ENCODE measurements around the gene EFCAB6. TPM values are rescaled to one million over a fixed set of nuclear protein-coding genes. Genes with fewer than 3 reads are reported as not detected.
A peak's percentile ranks its signal among the peaks of the same experiment; 100 is the strongest.

The EFCAB6 gene
- total RNA-seq, 6 donors from 2014 or later = 2.4 to 94.3 (median 6.6) TPM

DNA sequence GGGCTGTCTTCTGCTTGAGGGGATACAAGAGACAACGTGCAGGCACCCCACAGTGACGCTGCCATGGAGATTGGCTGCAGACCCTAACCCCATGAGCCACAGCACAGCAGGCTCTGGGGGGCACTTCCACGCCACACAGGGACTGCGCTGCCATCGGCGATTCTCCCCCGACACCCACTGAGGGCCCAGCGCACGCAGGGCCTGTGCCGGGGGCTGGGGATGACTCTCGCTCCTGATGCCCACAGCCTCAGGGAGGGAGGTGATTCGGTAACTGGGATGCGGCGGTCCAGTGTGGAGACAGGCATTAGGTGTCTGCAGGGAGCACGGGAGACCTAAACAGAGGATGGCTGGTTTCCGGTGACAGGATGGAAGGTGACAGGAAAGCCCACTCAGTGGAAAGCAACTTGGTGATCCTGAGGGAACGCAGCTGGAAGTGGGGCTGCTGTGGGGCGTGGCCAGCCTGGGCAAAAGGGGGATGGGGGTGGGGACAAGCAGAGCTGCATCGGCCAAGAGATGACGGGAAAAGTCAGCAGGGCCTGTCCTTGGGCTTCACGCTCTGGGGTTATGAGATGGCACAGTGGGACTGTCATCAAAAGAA is 37.7 kb downstream of the EFCAB6 start:
- TF ChIP-seq POLR2A (IDR thresholded peaks at IDR 0.05) (no peak), POLR2AphosphoS5 (IDR thresholded peaks at IDR 0.05) (no peak), EP300 (IDR thresholded peaks at IDR 0.05) (no peak)
- TF ChIP-seq, protein P1, sequence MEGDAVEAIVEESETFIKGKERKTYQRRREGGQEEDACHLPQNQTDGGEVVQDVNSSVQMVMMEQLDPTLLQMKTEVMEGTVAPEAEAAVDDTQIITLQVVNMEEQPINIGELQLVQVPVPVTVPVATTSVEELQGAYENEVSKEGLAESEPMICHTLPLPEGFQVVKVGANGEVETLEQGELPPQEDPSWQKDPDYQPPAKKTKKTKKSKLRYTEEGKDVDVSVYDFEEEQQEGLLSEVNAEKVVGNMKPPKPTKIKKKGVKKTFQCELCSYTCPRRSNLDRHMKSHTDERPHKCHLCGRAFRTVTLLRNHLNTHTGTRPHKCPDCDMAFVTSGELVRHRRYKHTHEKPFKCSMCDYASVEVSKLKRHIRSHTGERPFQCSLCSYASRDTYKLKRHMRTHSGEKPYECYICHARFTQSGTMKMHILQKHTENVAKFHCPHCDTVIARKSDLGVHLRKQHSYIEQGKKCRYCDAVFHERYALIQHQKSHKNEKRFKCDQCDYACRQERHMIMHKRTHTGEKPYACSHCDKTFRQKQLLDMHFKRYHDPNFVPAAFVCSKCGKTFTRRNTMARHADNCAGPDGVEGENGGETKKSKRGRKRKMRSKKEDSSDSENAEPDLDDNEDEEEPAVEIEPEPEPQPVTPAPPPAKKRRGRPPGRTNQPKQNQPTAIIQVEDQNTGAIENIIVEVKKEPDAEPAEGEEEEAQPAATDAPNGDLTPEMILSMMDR (IDR thresholded peaks at IDR 0.05) = no peak
- Histone ChIP-seq H3K27ac (no peak overlapping the region), H3K4me3 (no peak overlapping the region), H3K4me1 (no peaks in the 10 kb centered on the region), H3K36me3 (no peaks in the 10 kb centered on the region), H3K9me3 (no peaks in the 10 kb centered on the region), H3K27me3 (no peaks in the 10 kb centered on the region)
- DNase-seq (peak in 1 of 2 donors; percentile 71), ATAC-seq (ENCODE audit: low FRiP score in 2 of 2) (no peak)
- 74 to 81% methylated on average over 11 to 21 of the region's 21 CpGs for WGBS, 2 donors

DNA sequence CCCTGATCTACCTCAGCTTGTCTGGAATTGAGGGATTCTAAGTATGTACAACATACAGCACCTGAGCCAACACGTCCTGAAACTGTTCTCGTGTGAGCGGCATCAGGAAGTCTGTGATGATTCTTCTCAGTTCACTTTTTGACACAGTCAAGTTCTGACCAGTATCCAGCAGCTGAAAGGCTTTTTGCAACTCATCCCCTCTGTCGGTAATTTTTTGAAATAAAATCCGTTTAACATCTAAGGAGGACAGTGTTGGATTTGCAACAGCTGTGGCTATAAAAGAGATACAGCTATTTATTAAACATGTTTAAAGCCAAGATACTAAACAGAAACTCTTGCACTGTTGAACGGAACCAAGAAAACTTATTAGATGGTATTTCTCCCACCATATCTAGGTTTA is 39.3 kb downstream of the EFCAB6 start:
- WGBS, 2 donors = 87 to 94% methylated on average over 6 of the region's 6 CpGs
- DNase-seq (no peak), ATAC-seq (ENCODE audit: low FRiP score in 2 of 2) (no peak)
- TF ChIP-seq, protein P1 (IDR thresholded peaks at IDR 0.05) = no peak
- TF ChIP-seq EP300 (IDR thresholded peaks at IDR 0.05) (no peak), POLR2AphosphoS5 (IDR thresholded peaks at IDR 0.05) (no peak), POLR2A (IDR thresholded peaks at IDR 0.05) (no peak)
- H3K4me3 ChIP-seq = no peak overlapping the region
- H3K27me3 ChIP-seq = no peaks in the 10 kb centered on the region
- no peaks in the 10 kb centered on the region for H3K9me3 ChIP-seq
- H3K4me1 ChIP-seq = no peaks in the 10 kb centered on the region
- H3K27ac ChIP-seq = no peak overlapping the region
- no peaks in the 10 kb centered on the region for H3K36me3 ChIP-seq

DNA sequence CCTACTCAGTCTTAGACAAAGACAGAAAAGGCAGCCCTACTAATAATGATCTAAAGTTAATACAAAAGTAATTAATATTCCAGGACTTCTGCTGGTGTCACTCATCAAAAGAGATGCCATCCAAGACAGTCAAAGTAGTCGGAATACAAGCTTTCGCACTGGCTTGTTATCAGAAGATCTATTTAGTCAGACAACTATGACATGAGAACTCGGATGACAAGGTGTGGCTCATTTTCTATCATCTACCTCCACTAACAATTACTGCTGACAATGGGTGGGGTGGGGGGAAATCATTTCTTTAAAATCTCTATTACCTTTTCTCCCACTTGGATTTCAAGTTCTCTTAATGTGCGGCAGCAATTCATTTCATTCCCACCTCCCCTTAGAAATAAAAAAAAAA is 56.7 kb downstream of the EFCAB6 start:
- no peak for TF ChIP-seq EP300 (IDR thresholded peaks at IDR 0.05)
- no peak for TF ChIP-seq POLR2A (IDR thresholded peaks at IDR 0.05)
- TF ChIP-seq, protein P1 (IDR thresholded peaks at IDR 0.05) = no peak
- no peak for TF ChIP-seq POLR2AphosphoS5 (IDR thresholded peaks at IDR 0.05)
- Histone ChIP-seq H3K9me3 (no peaks in the 10 kb centered on the region), H3K4me1 (no peaks in the 10 kb centered on the region), H3K27ac (no peak overlapping the region), H3K4me3 (no peak overlapping the region), H3K36me3 (no peaks in the 10 kb centered on the region), H3K27me3 (no peaks in the 10 kb centered on the region)
- 90% methylated on average over 4 of the region's 4 CpGs for WGBS, 2 donors
- DNase-seq (no peak), ATAC-seq (ENCODE audit: low FRiP score in 2 of 2) (no peak)

DNA sequence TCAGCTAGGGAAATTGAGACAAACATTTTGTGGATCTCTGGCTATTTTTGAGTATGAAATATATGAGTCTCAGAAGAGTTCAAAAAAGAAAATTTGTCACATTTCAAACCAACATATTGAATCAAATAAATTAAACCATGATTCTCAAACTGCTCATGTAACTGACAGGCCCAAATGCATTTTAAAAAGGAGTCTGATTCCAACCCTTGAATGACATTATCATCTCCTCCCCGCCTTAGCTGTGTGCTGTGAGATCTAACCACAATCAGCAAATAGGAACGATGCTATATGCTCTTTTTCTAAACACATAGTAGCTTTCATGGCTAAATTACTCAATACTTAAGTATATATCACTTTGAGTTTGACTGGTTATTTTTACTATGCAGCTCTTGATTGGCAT is 57.1 kb downstream of the EFCAB6 start:
- no peaks in the 10 kb centered on the region for H3K27me3 ChIP-seq
- 80 to 81% methylated on average over 2 of the region's 2 CpGs for WGBS, 2 donors
- TF ChIP-seq POLR2A (IDR thresholded peaks at IDR 0.05) (no peak), POLR2AphosphoS5 (IDR thresholded peaks at IDR 0.05) (no peak), EP300 (IDR thresholded peaks at IDR 0.05) (no peak)
- TF ChIP-seq, protein P1 (IDR thresholded peaks at IDR 0.05) = no peak

DNA sequence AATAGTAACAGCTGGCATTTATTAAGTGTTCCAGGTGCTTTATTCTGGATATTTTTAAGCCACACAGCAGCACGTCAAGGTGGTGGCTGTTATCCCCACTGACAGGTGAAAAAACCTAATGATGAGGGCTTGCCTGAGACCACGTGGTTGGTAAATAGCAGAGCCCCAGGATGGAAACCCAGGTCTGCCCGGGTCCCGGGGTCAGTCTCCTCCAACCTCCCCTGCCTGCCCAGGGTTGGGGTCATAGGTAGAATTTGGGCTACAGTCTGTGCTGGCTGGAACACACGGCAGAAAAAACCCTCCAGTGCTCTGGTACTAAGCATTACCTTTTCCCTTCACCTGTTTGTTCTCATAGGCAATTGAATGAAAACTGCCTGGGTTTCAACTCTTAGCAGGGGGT is 57.9 kb downstream of the EFCAB6 start:
- Histone ChIP-seq H3K4me3 (no peak overlapping the region), H3K4me1 (no peaks in the 10 kb centered on the region), H3K27ac (no peak overlapping the region), H3K9me3 (no peaks in the 10 kb centered on the region), H3K27me3 (no peaks in the 10 kb centered on the region), H3K36me3 (no peaks in the 10 kb centered on the region)
- WGBS, 2 donors = 80 to 86% methylated on average over 5 of the region's 5 CpGs
- TF ChIP-seq POLR2A (IDR thresholded peaks at IDR 0.05) = no peak
- TF ChIP-seq, protein P1 (IDR thresholded peaks at IDR 0.05) = no peak
- no peak for TF ChIP-seq POLR2AphosphoS5 (IDR thresholded peaks at IDR 0.05)
- TF ChIP-seq EP300 (IDR thresholded peaks at IDR 0.05) = no peak
- DNase-seq (no peak), ATAC-seq (ENCODE audit: low FRiP score in 2 of 2) (no peak)

More for the DNA sequence above, 57.1 kb downstream of the EFCAB6 start:
- no peaks in the 10 kb centered on the region for H3K36me3 ChIP-seq
- H3K27ac ChIP-seq = no peak overlapping the region
- H3K4me3 ChIP-seq = no peak overlapping the region
- no peak for DNase-seq
- no peak for ATAC-seq (ENCODE audit: low FRiP score in 2 of 2)
- no peaks in the 10 kb centered on the region for H3K9me3 ChIP-seq
- no peaks in the 10 kb centered on the region for H3K4me1 ChIP-seq
